Immature natural killer cell (primary cell): Measurements from ENCODE around the gene PANK1. TPM values are rescaled to one million over a fixed set of nuclear protein-coding genes. Genes with fewer than 3 reads are reported as not detected.

ENCODE experiments used
- DNase-seq, 3 donors: peaks; one replicate each; pipeline ENCODE4 v3.0.0; 2022; ENCODE audit warnings: mixed read lengths in 1 of 3
- H3K27ac Mint-ChIP-seq, 6 donors: one replicate each; pipeline ENCODE4 v1.8.0; 2020; ENCODE audit warnings: mixed read lengths in 6 of 6, mild to moderate bottlenecking in 5 of 6, inconsistent platforms in 4 of 6, moderate library complexity in 3 of 6
- H3K27me3 Mint-ChIP-seq, 3 donors: one replicate each; pipeline ENCODE4 v1.8.0; 2020 to 2021; ENCODE audit warnings: low read depth in 3 of 3, mild to moderate bottlenecking in 3 of 3, mixed read lengths in 3 of 3, moderate library complexity in 3 of 3, inconsistent platforms in 1 of 3
- H3K36me3 Mint-ChIP-seq, 3 donors: one replicate each; pipeline ENCODE4 v1.8.0; 2020; ENCODE audit warnings: mixed read lengths in 3 of 3, inconsistent platforms in 2 of 3, mild to moderate bottlenecking in 2 of 3
- H3K4me1 Mint-ChIP-seq, 2 donors: one replicate each; pipeline ENCODE4 v1.8.0; 2020; ENCODE audit warnings: inconsistent platforms in 2 of 2, mild to moderate bottlenecking in 2 of 2, mixed read lengths in 2 of 2, moderate library complexity in 1 of 2
- H3K4me3 Mint-ChIP-seq, 5 donors: one replicate each; pipeline ENCODE4 v1.8.0; 2020; ENCODE audit warnings: mild to moderate bottlenecking in 5 of 5, mixed read lengths in 5 of 5, inconsistent platforms in 3 of 5, moderate library complexity in 3 of 5
- H3K9me3 Mint-ChIP-seq, 6 donors: one replicate each; pipeline ENCODE4 v1.8.0; 2020; ENCODE audit warnings: mild to moderate bottlenecking in 6 of 6, mixed read lengths in 6 of 6, inconsistent platforms in 4 of 6, moderate library complexity in 3 of 6
- polyA plus RNA-seq, 3 donors: library from polyadenylated mRNA; unstranded; fragments of 300-500 nt; fragmentation: Illumina TruSeq; gene quantifications; one replicate each; pipeline ENCODE4 v1.2.3, GENCODE V29; 2021

Gene PANK1
- polyA plus RNA-seq, 3 donors from 2014 or later: 0.66 to 1.4 TPM; not detected in 1

DNA sequence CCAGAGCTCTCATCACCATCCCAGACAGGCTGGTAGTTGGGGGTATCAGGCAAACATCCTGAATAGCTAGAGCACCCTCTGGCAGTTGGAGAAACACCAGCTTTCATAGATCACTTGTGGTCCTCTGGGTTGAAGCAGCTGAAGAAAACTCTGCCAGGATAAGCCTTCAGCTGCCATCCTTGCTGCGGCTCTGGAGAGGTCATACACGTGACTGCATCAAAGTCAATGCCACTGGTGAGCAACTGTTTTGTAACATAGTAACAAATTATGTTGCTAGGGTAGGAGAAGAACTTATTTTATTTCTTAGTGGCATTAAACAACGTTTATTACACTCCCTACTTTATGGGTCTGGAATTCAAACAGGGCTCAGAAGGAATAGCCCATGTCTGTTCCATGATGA is 19.2 kb upstream of the PANK1 start:
- H3K9me3 Mint-ChIP-seq: no peaks in the 10 kb centered on the region
- no peaks in the 10 kb centered on the region for H3K4me1 Mint-ChIP-seq
- DNase-seq: no peak
- no peaks in the 10 kb centered on the region for H3K36me3 Mint-ChIP-seq
- H3K4me3 Mint-ChIP-seq: no peak overlapping the region
- no peak overlapping the region for H3K27ac Mint-ChIP-seq
- peaks cover 0 to 6% (median 3%) of the 10 kb centered on the region in 3 donors for H3K27me3 Mint-ChIP-seq

DNA sequence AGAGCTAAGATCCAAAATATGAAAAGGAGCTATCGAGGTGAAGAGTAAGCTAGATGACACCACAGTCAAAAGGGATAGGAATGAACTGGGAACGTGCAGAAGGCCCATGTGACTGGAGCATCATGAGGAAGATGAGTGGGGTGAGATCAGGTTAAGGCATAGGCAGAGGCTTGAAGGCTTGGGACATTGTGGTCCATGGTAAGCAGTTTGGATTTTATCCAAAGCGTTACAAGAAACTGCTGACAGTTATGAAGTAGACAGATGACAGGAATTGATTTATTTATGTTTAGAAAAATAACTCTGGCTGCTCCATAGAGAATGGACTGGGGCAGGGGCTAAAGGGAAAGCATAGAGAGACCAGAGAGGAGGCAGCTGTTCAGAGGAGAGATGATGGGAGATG is 18.1 kb upstream of the PANK1 start:
- H3K36me3 Mint-ChIP-seq: no peaks in the 10 kb centered on the region
- H3K27ac Mint-ChIP-seq: no peak overlapping the region
- no peak for DNase-seq
- no peak overlapping the region for H3K4me3 Mint-ChIP-seq
- no peaks in the 10 kb centered on the region for H3K9me3 Mint-ChIP-seq
- H3K4me1 Mint-ChIP-seq: no peaks in the 10 kb centered on the region
- H3K27me3 Mint-ChIP-seq: peaks cover 0 to 4% (median 3%) of the 10 kb centered on the region in 3 donors

GRCh38 chr10:89662596-89662995 is 17.6 kb upstream of the PANK1 start:
- no peak overlapping the region for H3K4me3 Mint-ChIP-seq
- H3K27me3 Mint-ChIP-seq: peaks cover 0 to 4% (median 3%) of the 10 kb centered on the region in 3 donors
- no peak overlapping the region for H3K27ac Mint-ChIP-seq
- no peaks in the 10 kb centered on the region for H3K36me3 Mint-ChIP-seq
- DNase-seq: no peak
- no peaks in the 10 kb centered on the region for H3K9me3 Mint-ChIP-seq
- no peaks in the 10 kb centered on the region for H3K4me1 Mint-ChIP-seq

DNA sequence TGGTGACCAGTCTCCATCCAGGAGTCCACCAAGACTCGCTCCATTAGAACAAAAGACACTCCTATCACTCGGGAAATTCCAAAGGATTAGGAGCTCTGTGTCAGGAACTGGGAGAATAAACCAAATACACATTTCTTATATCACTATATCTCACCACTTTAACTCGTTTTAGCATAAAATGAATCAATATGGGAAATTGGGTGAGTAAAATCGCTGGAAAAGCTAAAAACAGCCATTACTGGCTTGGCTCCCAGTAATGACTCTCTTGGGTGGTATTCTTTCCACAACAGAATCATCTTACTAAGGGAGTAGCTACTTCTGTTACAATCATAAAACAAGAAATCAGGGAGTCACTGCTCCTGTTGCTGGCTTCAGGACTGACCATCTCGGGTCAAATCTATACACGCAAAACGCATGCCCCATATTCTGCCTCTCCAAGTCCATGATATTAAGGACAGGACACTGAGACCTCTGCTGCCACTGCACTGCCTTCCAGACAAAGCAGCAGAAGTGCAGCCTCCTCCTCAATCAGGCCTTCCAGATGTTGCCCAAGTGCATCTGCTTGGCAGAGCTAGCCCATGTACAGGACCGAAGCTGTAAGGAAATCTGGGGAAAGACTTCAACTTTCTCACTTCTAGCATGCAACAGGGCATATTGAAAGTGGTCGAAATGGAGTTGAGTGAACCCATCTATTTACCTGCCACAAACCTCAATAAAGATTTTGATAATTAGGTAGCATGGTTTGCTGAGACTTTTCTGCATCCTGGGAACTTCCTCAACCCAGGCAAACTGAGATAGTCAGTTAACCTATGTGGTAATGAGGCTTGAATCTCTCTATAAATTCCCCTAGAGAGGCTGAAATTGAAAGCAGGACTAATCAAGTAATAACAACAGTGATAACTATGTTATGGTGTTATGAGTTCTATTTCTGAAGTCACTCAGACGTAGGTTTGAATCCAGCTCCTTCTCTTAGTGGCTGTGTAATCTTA is 14.4 kb upstream of the PANK1 start:
- H3K4me1 Mint-ChIP-seq: no peaks in the 10 kb centered on the region
- H3K4me3 Mint-ChIP-seq: no peak overlapping the region
- H3K27me3 Mint-ChIP-seq: peaks cover 1 to 4% (median 2%) of the 10 kb centered on the region in 3 donors
- no peak overlapping the region for H3K27ac Mint-ChIP-seq
- peaks cover 0 to 2% (median 0%) of the 10 kb centered on the region in 6 donors for H3K9me3 Mint-ChIP-seq
- DNase-seq: no peak
- no peaks in the 10 kb centered on the region for H3K36me3 Mint-ChIP-seq

- H3K4me3 Mint-ChIP-seq: no peak overlapping the region
- H3K9me3 Mint-ChIP-seq: peaks cover 0 to 2% (median 0%) of the 10 kb centered on the region in 6 donors
- no peaks in the 10 kb centered on the region for H3K36me3 Mint-ChIP-seq
- no peak overlapping the region for H3K27ac Mint-ChIP-seq
- peaks cover 1 to 4% (median 2%) of the 10 kb centered on the region in 3 donors for H3K27me3 Mint-ChIP-seq
- no peaks in the 10 kb centered on the region for H3K4me1 Mint-ChIP-seq
- no peak for DNase-seq
Observed at GRCh38 chr10:89657302-89657701, 12.3 kb upstream of the PANK1 start.

GRCh38 chr10:89655722-89656121 is 10.7 kb upstream of the PANK1 start:
- Mint-ChIP-seq H3K27me3 (peaks cover 1 to 2% (median 2%) of the 10 kb centered on the region in 3 donors), H3K27ac (no peak overlapping the region), H3K9me3 (peaks cover 0 to 2% (median 0%) of the 10 kb centered on the region in 6 donors), H3K36me3 (no peaks in the 10 kb centered on the region), H3K4me1 (no peaks in the 10 kb centered on the region), H3K4me3 (no peak overlapping the region)
- no peak for DNase-seq

DNA sequence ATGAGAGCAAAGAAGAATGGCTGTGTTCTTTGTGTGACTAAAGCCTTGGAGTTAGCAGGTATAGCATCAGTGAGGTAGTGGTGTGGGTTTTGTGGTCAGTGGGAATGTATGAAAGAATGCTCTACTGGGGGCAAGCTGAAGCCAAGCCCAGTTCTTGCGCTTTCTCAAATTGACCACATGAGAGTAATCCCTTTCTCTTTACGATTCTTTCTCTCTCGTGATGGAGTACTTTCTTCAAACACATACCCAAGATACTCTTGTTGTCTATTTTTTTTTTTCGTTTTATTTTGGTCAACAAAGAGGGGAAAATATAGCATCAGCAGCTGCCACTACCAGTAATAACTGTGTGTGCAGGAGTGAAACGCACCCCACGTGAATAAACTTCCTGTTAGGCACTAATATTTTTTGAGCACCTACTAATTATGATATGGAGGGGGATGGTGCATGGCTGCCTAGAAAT is 8.4 kb upstream of the PANK1 start:
- Mint-ChIP-seq H3K36me3 (no peaks in the 10 kb centered on the region), H3K9me3 (peaks cover 0 to 2% (median 0%) of the 10 kb centered on the region in 6 donors), H3K4me1 (no peaks in the 10 kb centered on the region), H3K4me3 (no peak overlapping the region), H3K27me3 (peaks cover 1 to 5% (median 2%) of the 10 kb centered on the region in 3 donors), H3K27ac (no peak overlapping the region)
- DNase-seq: no peak

GRCh38 chr10:89652806-89653370 is 7.8 kb upstream of the PANK1 start:
- Mint-ChIP-seq H3K4me1 (no peaks in the 10 kb centered on the region), H3K27ac (no peak overlapping the region), H3K27me3 (peaks cover 2 to 5% (median 5%) of the 10 kb centered on the region in 3 donors), H3K4me3 (no peak overlapping the region), H3K36me3 (no peaks in the 10 kb centered on the region), H3K9me3 (peaks cover 0 to 2% (median 0%) of the 10 kb centered on the region in 6 donors)
- no peak for DNase-seq

DNA sequence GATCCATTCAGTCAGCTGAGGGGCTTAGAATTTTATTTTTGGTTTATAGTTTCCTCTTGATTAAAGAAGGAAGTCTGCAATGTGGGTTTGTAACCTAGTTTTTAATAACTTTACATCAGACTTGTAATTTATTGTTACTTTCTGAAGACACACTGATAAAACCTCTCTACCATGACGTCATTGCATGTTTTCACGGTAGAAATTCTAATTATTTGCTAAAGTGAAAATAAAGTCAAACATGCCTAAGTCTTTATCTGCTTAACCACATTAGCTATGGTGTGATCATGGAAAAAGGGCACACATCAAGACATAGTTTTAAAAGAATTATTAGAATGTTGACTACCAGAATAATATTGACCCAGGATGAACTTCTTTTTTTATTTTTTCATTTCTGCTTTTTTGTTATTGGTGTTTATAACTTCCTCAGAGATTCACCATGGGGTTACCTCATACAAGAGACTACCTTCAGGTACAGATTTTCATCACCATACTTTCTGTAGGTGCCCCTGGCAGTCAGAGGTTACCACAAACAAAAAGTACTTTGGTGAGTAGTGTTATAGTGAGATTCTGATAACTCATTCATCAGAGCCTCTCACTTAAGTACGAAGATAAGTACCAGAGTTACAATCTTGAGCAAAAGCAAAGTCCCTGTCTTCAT is 7.0 kb upstream of the PANK1 start:
- Mint-ChIP-seq H3K36me3 (no peaks in the 10 kb centered on the region), H3K4me3 (no peak overlapping the region), H3K27me3 (peaks cover 2 to 9% (median 5%) of the 10 kb centered on the region in 3 donors), H3K4me1 (no peaks in the 10 kb centered on the region), H3K9me3 (peaks cover 0 to under 1% (median 0%) of the 10 kb centered on the region in 6 donors), H3K27ac (no peak overlapping the region)
- no peak for DNase-seq

DNA sequence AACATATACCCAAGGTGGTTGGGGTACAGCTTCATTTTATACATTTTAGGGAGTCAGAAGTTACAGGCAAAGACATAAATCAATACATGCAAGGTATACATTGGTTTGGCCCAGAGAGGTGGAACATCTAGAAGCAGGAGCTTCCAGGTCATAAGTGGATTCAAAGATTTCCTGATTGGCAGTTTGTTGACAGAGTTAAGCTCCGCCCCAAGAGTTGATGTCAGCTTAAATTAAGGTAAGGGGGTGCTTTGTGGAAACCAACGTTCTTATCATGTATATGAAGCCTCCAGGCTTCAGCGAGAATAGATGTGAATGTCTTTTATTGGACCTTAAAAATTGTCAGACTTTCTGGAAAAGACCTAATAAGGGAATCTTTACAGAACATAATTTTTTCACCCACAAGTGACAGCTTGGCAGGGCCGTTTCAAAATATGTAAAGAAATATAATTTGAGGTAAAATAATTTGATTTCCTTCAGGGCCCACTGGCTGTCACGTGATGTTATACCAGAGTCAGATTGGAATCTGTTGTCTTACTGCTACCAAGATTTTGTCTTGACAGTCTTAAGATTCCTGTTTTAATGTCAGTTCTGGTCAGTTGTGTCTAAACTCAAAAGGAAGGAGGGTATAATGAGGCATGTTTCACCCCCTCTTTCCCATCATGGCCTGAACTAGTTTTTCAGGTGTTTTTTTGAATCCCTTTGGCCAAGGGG is 6.3 kb upstream of the PANK1 start:
- Mint-ChIP-seq H3K36me3 (no peaks in the 10 kb centered on the region), H3K4me1 (no peaks in the 10 kb centered on the region), H3K9me3 (no peaks in the 10 kb centered on the region), H3K27me3 (peaks cover 1 to 9% (median 5%) of the 10 kb centered on the region in 3 donors), H3K27ac (no peak overlapping the region), H3K4me3 (no peak overlapping the region)
- DNase-seq: no peak

DNA sequence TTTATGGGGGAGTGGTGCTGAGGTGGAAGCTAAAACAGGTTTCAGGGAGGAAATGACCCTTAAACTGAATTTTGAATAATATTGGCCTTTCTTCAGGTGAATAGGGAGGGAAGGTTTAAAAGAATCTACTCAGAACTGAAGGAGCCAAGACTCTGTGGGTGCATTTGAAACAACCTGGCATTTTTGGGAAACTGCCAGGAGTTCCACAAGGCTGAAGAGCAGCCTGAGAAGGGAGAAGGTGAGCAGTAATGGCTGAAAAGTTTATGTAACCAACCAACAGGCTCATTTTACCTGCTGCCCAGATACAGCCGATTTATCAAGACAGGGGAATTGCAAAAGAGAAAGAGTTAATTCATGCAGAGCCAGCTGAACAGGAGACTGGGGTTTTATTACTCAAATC is 4.0 kb upstream of the PANK1 start:
- Mint-ChIP-seq H3K36me3 (no peaks in the 10 kb centered on the region), H3K4me1 (peaks cover 8 to 10% of the 10 kb centered on the region in 2 donors), H3K27me3 (peaks cover 5 to 11% (median 5%) of the 10 kb centered on the region in 3 donors), H3K9me3 (no peaks in the 10 kb centered on the region), H3K4me3 (no peak overlapping the region), H3K27ac (no peak overlapping the region)
- DNase-seq: no peak

- Mint-ChIP-seq H3K4me3 (no peak overlapping the region), H3K4me1 (peaks cover 10% of the 10 kb centered on the region in 2 donors), H3K9me3 (no peaks in the 10 kb centered on the region), H3K27me3 (peaks cover 5 to 11% (median 5%) of the 10 kb centered on the region in 3 donors), H3K36me3 (no peaks in the 10 kb centered on the region), H3K27ac (no peak overlapping the region)
- no peak for DNase-seq
Observed at GRCh38 chr10:89648074-89648473, 3.0 kb upstream of the PANK1 start.

DNA sequence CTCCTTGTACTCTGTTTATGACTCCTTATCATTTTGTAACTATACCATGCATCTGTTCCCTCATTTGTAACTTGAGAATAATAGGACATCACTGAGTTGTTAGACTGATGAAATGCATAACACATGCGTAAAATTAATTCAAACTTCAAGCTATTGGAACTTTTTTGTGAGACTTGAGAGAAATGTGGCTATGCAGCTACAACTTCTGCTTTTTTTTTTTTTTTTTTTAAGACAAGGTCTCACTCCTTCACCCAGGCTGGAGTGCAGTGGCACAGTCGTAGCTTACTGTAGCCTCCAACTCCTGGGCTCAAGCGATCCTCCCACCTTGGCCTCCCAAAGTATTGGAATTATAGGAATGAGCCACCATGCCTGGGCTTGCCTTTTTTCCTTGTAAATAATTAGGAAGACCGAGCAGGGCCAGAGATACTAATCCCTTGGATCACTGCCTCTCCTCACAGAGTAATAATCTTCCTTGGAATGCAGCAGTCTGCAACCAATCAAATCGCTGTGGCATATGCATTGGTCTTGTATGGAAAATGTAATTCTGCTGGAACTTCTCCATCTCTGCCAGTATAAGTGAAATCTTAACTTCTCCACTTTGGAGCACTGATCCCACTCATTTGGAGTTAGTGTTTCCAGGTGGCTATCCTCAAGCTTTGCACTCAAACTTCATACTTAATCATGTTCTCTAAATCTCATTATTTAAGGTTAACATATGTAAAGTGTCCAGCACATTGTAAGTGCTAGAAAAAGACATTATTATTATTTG is 2.0 kb upstream of the PANK1 start:
- H3K36me3 Mint-ChIP-seq: no peaks in the 10 kb centered on the region
- H3K27me3 Mint-ChIP-seq: peaks cover 5 to 11% (median 5%) of the 10 kb centered on the region in 3 donors
- H3K9me3 Mint-ChIP-seq: no peaks in the 10 kb centered on the region
- peak overlapping the region in 4 of 5 donors; percentile 1 to 42 (median 22) for H3K4me3 Mint-ChIP-seq
- DNase-seq: no peak
- H3K27ac Mint-ChIP-seq: no peak overlapping the region
- H3K4me1 Mint-ChIP-seq: peaks cover 10% of the 10 kb centered on the region in 2 donors
